Endodermal cell (in vitro differentiated cells): ENCODE results near the gene NINJ2. TPM values are rescaled to one million over a fixed set of nuclear protein-coding genes. Genes with fewer than 3 reads are reported as not detected.

ENCODE experiments used
- DNase-seq: peaks from one replicate; pipeline ENCODE4 v3.0.0-alpha.2; 2017
- H3K27ac ChIP-seq: 2 replicates; pipeline ENCODE4 v1.5.1; 2013; ENCODE audit warnings: mild to moderate bottlenecking, low read depth, low read length, moderate library complexity
- H3K27me3 ChIP-seq: 2 replicates; pipeline ENCODE4 v1.6.1; 2013; ENCODE audit warnings: mild to moderate bottlenecking, low read length, moderate library complexity; ENCODE audit not compliant: insufficient read depth, control insufficient read depth, poor library complexity, severe bottlenecking
- H3K36me3 ChIP-seq: 2 replicates; pipeline ENCODE4 v1.7.0; 2013; ENCODE audit warnings: mild to moderate bottlenecking, low read length, moderate library complexity; ENCODE audit not compliant: control insufficient read depth, insufficient read depth
- H3K4me1 ChIP-seq: one replicate; pipeline ENCODE4 v1.7.0; 2013; ENCODE audit warnings: low read length; ENCODE audit not compliant: control insufficient read depth, insufficient read depth
- H3K4me3 ChIP-seq: 2 replicates; pipeline ENCODE4 v1.5.1; 2013; ENCODE audit warnings: mild to moderate bottlenecking, low read length, moderate library complexity
- H3K9ac ChIP-seq: 2 replicates; pipeline ENCODE4 v1.6.1; 2013; ENCODE audit warnings: mild to moderate bottlenecking, low read length, moderate library complexity; ENCODE audit not compliant: poor library complexity, severe bottlenecking; ENCODE audit errors: extremely low read depth
- H3K9me3 ChIP-seq: 2 replicates; pipeline ENCODE4 v1.6.1; 2013; ENCODE audit warnings: mild to moderate bottlenecking, low read length, moderate library complexity; ENCODE audit not compliant: control insufficient read depth
- H3K27ac Mint-ChIP-seq: 2 replicates; pipeline ENCODE4 v1.8.0; 2020; ENCODE audit warnings: mixed read lengths
- H3K27me3 Mint-ChIP-seq: 2 replicates; pipeline ENCODE4 v1.8.0; 2021; ENCODE audit warnings: mild to moderate bottlenecking, mixed read lengths; ENCODE audit not compliant: insufficient read depth
- H3K36me3 Mint-ChIP-seq: 2 replicates; pipeline ENCODE4 v1.8.0; 2020; ENCODE audit warnings: low read depth, mixed read lengths
- H3K4me1 Mint-ChIP-seq: 2 replicates; pipeline ENCODE4 v1.8.0; 2020; ENCODE audit warnings: mixed read lengths
- H3K4me3 Mint-ChIP-seq: 2 replicates; pipeline ENCODE4 v1.8.0; 2020; ENCODE audit warnings: mild to moderate bottlenecking, moderate library complexity, mixed read lengths
- H3K9me3 Mint-ChIP-seq: 2 replicates; pipeline ENCODE4 v1.8.0; 2020; ENCODE audit warnings: mild to moderate bottlenecking, mixed read lengths
- WGBS, 2 experiments: methylation state at CpG; one replicate each; pipeline versions ENCODE4 v1.1.5 to v1.1.7; 2013; ENCODE audit warnings: missing lambda C conversion rate in 2 of 2, mixed read lengths in 1 of 2; ENCODE audit not compliant: insufficient coverage in 1 of 2, insufficient read length in 1 of 2; 5-methylcytosine and 5-hydroxymethylcytosine counted together
- total RNA-seq, 2 donors: library from RNA; stranded (reverse); fragmentation: NEBNext Ultra II Directional in 1 of 2; extraction: Animal tissue kit (Norgen Biotek cat#: 25700) in 1 of 2; gene quantifications; 2 replicates in 1 of 2; 3 replicates in 1 of 2; pipeline ENCODE4 v1.2.1, GENCODE V29; 2021
- TF ChIP-seq, protein P1 (sequence below): fragments of 200-600 bp; sonication (generic); conservative IDR thresholded peaks from 2 replicates; pipeline ENCODE4 v1.5.0; 2021; ENCODE audit warnings: antibody characterized with exemption, mild to moderate bottlenecking

NINJ2 gene
- total RNA-seq, 2 donors from 2014 or later = 0.73 to 5.1 TPM

DNA sequence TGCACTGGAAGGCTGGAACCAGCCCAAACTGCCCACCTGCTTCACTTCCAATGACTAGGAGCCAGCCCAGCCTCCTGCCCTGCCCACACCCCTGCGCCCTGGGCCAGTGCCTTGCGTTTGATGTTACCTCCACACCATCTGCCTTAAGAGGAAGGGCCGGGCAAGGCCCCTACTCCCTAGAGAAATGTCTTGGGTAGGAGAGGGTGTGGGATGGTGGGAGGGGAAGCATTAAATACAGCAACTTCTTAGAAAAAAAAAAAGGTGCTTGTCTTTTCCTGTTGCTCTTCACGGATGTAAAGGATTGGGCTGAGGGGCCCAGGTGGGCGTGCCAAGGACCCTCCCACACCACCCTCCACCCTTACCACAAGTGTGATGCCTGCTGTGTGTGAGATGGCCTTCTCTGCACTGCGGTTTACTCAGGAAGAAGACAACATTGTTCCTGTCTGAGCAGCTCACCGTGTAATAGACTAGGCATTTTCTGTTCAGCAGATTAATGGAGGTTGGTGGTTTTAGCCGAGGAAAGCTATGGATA lies 99.9 kb downstream of the NINJ2 start:
- TF ChIP-seq, protein P1, sequence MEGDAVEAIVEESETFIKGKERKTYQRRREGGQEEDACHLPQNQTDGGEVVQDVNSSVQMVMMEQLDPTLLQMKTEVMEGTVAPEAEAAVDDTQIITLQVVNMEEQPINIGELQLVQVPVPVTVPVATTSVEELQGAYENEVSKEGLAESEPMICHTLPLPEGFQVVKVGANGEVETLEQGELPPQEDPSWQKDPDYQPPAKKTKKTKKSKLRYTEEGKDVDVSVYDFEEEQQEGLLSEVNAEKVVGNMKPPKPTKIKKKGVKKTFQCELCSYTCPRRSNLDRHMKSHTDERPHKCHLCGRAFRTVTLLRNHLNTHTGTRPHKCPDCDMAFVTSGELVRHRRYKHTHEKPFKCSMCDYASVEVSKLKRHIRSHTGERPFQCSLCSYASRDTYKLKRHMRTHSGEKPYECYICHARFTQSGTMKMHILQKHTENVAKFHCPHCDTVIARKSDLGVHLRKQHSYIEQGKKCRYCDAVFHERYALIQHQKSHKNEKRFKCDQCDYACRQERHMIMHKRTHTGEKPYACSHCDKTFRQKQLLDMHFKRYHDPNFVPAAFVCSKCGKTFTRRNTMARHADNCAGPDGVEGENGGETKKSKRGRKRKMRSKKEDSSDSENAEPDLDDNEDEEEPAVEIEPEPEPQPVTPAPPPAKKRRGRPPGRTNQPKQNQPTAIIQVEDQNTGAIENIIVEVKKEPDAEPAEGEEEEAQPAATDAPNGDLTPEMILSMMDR = no peak
- H3K27me3 Mint-ChIP-seq = peaks cover 2% of the 10 kb centered on the region

DNA sequence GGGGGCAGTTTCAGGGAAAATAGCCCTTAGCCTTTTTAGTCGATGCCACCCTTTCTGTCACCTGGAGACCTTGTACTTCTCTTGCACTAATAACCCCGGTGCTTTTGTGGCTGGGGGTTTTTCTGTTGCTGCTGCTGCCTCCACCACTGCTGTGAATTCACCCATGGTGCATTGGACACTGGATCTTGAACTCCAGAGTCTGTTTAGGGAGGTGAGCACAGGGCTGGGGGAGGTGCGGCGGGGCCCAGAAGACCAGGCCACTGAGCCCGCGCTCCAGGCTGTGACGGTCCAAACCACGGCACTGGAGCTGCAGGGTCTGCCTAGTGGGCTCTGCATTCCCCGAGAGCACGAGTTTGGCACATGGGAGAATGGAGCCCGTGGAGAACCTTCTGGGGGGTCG lies 100.6 kb downstream of the NINJ2 start:
- TF ChIP-seq, protein P1 = no peak
- Histone ChIP-seq H3K27me3 (no peaks in the 10 kb centered on the region), H3K4me1 (no peaks in the 10 kb centered on the region), H3K36me3 (peaks cover 26% of the 10 kb centered on the region), H3K9ac (no peak overlapping the region), H3K4me3 (no peak overlapping the region), H3K27ac (no peak overlapping the region), H3K9me3 (no peaks in the 10 kb centered on the region)
- no peak overlapping the region for H3K4me3 Mint-ChIP-seq
- H3K27me3 Mint-ChIP-seq = no peaks in the 10 kb centered on the region
- peaks cover 54% of the 10 kb centered on the region for H3K36me3 Mint-ChIP-seq
- H3K4me1 Mint-ChIP-seq = no peaks in the 10 kb centered on the region
- H3K27ac Mint-ChIP-seq = no peak overlapping the region
- no peaks in the 10 kb centered on the region for H3K9me3 Mint-ChIP-seq
- no peak for DNase-seq
- 90 to 94% methylated on average over 9 to 12 of the region's 12 CpGs for WGBS, 2 experiments

More for the DNA sequence above, 99.9 kb downstream of the NINJ2 start:
- Histone ChIP-seq H3K9me3 (no peaks in the 10 kb centered on the region), H3K27ac (no peak overlapping the region), H3K4me1 (no peaks in the 10 kb centered on the region), H3K4me3 (no peak overlapping the region), H3K27me3 (no peaks in the 10 kb centered on the region), H3K9ac (no peak overlapping the region), H3K36me3 (peaks cover 22% of the 10 kb centered on the region)
- WGBS, 2 experiments = 89 to 92% methylated on average over 5 to 8 of the region's 8 CpGs
- Mint-ChIP-seq H3K36me3 (peaks cover 47% of the 10 kb centered on the region), H3K4me3 (no peak overlapping the region), H3K4me1 (no peaks in the 10 kb centered on the region), H3K27ac (no peak overlapping the region), H3K9me3 (no peaks in the 10 kb centered on the region)
- DNase-seq = no peak

DNA sequence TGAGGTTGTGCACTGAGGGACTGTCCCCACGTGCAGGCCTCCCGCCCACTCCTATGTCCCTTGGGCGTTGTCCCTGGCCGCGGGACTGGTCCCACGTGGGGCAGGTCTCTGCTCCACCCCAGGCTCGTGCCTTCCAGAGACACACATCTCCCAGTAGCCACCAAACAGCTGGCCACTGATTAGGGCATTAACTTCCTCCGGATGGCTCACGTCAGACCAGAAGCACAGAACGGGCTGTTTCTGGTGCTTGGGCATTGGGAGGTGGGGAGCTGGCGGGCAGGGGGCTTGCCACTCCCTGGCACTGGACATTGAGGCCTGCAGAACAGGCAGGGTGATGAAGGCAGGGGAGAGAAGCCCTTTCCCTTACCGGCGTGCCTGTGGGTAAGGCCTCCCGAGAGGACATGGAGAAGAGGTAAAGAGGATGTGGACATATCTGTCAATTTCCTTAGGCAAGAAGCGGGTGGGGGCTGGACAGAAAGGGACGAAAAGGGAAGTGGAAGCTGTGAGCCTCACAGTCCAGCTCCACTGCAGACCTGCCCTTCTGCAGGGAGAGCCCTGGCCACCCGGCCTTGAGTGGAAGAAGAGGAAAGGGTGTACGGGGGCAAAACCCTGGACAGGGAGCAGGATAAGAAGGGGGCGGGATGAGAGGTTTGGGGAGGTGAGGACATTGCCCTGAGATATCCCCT lies 101.2 kb downstream of the NINJ2 start:
- H3K4me1 Mint-ChIP-seq = no peaks in the 10 kb centered on the region
- no peaks in the 10 kb centered on the region for H3K9me3 Mint-ChIP-seq
- H3K36me3 ChIP-seq = peaks cover 26% of the 10 kb centered on the region
- no peaks in the 10 kb centered on the region for H3K9me3 ChIP-seq
- WGBS, 2 experiments = 85 to 89% methylated on average over 4 to 19 of the region's 19 CpGs
- no peak overlapping the region for H3K27ac ChIP-seq
- no peak overlapping the region for H3K4me3 ChIP-seq
- H3K27me3 Mint-ChIP-seq = no peaks in the 10 kb centered on the region
- DNase-seq = no peak
- no peak overlapping the region for H3K4me3 Mint-ChIP-seq
- TF ChIP-seq, protein P1 = no peak
- no peaks in the 10 kb centered on the region for H3K27me3 ChIP-seq
- peaks cover 60% of the 10 kb centered on the region for H3K36me3 Mint-ChIP-seq
- H3K27ac Mint-ChIP-seq = no peak overlapping the region
- no peaks in the 10 kb centered on the region for H3K4me1 ChIP-seq
- H3K9ac ChIP-seq = no peak overlapping the region
